ENCODE data around the gene POMGNT1.
"Not testable (repeated sequence)": the region's sequence is repeated elsewhere in the genome, so short reads cannot be mapped to it uniquely, and the experiment has no call there.

POMGNT1 gene

DNA sequence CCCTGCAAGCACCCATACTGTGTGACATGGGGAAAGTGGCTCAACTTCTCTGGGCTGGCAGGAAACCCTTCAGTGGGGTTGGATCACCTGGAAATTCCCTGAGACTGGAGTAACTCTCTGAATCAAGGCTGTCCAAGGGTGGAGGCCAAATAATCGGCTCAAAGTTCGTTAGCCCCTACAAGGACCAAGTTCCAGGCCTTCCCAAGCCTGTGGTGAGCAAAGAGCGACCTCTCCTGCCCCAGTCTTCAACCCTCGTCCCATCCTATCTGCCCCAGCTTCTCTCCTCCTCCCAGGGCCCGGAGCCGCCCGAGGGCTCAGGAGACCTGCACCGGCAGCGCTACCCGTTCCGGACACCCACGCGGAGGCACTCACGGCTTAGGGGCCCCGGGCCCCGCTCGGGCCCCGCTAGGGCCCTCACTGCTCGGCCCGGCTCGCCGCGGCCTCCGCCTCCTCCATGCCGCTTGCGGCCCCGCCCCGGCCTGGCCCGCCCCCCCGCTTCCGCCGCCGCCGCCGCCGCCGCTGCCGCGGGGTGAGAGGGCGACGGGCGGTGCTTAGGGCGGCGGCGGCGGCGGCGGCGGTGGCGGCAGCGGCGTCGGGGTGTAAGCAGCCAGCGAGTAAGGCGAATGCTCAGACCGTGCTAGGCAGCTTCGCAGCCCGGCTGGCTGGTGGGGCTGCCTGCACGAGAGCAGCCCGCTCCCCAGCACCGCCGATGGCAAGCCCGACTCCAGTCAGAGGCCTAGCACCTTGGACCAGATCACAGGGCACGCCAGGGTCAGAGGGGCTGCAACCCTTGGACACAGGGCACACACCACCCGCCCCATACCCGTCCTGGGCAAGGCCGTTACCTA, at the start of gene POMGNT1:
TSS of gene POMGNT1 (minus strand) at position 471 of the 848 bp plus-strand sequence. CDS start 613 bp downstream, outside the sequence.
- peak; percentile 82 for DNase-seq

DNA sequence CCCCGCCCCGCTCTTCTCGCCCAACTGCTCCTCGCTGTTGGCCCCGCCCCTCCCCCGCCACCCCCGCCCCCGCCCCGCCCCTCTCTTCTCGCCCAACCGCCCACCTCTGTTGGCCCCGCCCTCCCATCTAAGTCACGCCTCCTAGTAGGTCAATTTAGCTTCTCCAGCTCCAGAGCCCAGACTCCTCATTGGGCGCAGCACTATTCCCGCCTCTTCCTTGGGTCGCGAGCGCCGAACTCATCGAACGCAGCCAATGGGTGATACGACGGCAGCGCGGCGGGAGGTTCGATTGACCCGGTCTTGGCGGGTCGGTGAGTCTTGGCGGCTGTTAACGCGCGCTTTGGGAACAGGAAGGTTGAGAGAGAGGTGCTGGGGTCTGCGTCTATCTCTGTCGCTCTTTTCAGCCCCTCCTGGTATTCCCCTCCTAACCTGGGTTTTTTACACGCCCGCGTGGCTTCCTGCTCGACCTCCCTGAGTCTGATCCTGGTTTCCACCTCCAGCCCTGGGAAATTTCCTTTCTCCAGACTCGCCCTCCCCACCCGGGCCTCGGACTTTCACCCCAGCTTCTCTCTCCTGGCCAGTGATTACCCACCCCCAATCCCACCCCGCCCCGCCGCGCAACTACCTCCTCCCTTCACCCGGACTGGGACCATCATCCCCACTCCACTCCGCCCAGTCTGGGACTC, 49.3 kb upstream of the POMGNT1 start, which contains the start of gene RAD54L:
TSS of gene RAD54L (plus strand) at position 328 of the 686 bp plus-strand sequence. CDS start 643 bp downstream, outside the sequence.
- peak; percentile 98 for DNase-seq

DNA sequence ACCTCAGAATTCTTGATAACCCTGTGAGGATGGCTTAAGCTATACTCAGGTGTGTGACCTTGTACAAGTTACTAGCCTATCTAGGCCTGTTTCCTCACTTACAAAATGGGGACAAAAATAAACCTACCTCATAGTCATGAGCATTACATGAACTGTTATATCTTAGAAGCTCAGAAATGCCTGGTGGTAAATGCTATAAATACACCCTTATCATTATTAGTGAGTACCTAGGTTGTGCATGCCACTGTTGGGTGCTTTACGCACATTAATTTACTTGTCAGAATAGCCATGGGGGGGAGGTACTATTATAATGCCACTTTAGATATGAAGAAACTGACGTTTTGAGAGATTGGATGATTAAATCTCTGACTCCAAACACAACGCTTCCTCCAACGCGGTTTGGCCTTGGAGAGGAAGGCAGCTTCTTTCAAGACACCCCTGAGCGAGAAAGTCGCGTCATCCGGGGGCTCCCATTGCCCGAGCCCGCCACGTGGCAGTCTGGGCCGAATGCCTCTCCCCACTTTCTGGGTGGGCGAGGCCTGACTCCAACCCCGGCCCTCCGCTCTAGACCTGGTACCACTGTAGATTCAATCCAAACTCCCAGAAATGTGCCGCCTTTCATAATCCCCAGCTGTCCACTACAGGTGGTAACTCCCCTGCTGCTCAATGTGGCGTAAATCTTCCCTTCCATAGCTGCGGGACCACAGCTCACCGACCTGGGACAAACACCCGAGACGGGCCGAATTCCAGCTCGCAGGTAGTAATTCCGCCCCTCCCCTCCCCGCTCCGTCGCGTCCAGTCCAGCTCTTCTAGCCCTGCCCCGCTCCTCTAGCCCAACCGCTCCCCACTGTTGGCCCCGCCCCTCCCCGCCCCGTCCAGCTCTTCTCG, 48.6 kb upstream of the POMGNT1 start:
- DNase-seq, result peak; percentile 56

DNA sequence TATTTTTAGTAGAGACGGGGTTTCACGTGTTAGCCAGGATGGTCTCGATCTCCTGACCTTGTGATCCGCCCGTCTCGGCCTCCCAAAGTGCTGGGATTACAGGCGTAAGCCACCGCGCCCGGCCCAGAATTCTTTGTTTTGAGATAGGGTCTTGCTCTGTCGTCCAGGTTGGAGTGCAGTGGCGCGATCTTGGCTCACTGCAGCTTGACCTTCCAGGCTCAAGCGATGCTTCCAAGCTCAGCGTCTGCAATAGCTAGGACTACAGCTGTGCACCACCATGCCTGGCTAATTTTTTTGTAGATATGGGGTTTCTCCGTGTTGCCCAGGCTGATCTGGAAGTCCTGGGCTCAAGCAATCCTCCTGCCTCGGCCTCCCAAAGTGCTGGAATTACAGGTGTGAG, 47.9 kb upstream of the POMGNT1 start:
- DNase-seq, result not testable (repeated sequence)

DNA sequence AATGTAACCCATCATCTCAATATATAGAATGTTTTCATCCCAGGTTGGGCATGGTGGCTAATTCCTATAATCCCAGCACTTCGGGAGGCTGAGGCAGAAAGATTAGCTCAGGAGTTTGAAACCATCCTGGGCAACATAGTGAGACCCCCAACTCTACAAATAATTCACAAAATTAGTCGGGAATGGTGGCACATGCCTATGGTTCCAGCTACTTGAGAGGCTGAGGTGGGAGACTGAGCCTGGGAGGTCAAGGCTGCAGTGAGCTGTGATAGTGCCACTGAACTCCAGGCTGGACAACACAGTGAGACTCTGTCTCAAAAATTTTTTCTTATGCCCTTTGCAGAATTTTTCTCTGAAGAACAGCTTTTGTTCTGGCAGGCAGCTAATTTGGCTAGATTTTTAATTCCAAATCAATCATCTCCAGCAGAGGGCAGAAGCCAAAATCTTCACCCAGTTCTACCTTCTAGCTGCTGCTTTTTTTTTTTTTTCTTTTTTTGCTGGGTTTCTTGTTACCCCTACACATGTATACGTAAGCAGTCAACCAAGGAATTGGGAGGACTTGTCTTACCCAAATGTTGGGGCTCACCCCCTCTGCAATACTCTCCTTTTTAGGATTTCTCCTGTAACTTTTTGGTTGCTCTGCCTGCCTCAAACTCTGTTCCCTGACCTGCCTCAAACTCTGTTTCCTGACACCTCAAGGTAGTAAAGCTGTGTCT, 46.6 kb upstream of the POMGNT1 start:
- no peak for DNase-seq

DNA sequence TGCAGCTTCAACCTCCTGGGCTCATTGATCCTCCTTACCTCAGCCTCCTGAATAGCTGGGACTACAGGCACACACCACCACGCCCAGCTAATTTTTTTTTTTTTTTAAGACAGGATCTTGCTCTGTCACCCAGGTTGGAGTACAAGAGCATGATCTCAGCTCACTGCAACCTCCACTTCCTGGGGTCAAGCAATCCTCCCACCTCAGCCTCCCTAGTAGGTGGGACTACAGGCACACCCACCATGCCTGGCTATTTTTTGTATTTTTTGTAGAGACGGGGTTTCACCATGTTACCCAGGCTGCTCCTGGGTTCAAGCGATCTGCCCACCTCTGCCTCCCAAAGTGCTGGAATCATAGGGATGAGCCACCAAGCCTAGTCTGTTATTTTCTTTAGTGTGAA, 45.6 kb upstream of the POMGNT1 start:
- not testable (repeated sequence) for DNase-seq

DNA sequence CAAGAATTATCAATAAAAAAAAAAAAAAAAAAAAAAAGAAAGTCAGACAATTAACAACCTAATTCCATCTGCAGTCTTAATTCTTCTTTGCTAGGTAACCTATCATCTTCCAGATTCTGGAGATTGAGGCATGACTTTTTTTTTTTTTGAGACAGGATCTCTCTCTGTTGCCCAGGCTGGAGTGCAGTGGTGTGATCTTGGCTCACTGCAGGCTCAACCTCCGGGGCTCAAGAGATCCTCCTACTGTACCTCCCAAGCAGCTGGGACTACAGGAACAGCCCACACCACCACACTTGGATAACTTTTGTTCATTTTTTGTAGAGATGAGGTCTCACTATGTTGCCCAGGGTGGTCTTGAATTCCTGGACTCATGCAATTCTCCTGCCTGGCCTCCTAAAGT, 44.7 kb upstream of the POMGNT1 start:
- DNase-seq, result no peak

DNA sequence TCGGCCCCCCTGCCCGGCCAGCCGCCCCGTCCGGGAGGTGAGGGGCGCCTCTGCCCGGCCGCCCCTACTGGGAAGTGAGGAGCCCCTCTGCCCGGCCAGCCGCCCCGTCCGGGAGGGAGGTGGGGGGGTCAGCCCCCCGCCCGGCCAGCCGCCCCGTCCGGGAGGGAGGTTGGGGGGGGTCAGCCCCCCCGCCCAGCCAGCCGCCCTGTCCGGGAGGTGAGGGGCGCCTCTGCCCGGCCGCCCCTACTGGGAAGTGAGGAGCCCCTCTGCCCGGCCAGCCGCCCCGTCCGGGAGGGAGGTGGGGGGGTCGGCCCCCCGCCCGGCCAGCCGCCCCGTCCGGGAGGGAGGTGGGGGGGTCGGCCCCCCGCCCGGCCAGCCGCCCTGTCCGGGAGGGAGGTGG, 43.5 kb upstream of the POMGNT1 start:
- DNase-seq, result not testable (repeated sequence)

DNA sequence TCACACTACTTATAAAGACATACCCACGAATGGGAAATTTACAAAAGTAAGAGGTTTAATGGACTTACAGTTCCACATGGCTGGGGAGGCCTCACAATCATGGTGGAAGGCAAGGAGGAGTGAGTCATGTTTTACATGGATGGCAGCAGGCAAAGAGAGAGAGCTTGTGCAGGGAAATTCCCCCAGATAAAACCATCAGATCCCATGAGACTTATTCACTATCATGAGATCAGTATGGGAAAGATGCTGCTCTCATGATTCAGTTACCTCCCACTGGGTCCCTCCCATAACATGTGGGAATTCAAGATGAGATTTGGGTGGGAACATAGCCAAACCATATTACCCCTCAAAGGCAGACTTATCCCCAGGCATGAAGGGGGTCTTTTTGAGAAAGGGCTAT, 40.6 kb upstream of the POMGNT1 start:
- DNase-seq, result not testable (repeated sequence)

DNA sequence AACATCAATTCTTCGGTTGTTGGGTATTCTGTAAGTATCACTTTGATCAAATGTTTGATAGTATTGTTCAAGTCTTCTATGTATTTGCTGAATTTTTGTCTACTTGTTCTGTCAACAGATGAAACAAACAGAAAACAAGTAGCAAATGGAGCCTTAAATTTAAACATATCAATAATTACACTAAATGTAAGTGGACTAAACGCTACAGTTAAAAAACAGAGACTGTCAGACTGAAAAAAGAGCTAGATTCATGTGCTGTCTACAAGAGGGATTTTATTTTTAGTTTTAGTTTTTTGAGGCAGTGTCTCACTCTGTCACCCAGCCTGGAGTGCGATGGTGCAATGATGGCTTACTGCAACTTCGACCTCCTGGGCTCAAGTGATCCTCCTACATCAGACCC, 38.6 kb upstream of the POMGNT1 start:
- DNase-seq, result no peak

DNA sequence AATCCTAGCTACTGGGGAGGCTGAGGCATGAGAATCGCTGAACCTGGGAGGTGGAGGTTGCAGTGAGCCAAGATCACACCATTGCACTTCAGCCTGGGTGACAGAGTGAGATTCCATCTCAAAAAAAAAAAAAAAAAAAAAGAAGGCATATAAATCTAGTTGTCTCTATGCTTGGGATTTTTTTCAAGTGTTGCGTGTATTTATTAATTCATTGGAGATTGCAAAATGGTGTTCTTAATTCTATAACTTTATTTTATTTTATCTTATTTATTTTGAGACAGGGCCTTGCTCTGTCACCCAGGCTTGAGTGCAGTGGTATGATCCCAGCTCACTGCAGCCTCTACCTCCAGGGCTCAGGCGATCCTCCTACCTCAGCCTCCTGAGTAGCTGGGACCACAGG, 33.0 kb upstream of the POMGNT1 start:
- DNase-seq, result not testable (repeated sequence)

DNA sequence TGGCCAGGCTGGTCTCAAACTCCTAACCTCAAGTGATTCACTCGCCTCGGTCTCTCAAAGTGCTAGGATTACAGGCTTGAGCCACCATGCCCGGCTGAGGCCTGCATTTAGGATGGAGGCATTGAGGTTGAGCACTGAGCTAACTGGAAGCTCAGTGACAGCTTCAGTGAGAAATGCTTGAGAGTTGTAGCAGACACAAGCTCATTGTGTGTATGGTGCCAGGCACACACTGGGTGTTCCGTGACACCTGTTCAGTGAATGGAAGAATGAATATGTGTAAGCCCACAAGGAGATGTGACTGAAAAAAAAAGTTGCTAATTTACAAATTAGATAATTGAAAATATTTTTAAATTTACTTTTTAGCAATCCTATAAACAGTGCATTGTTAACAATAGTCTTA, 26.7 kb upstream of the POMGNT1 start:
- no peak for DNase-seq

DNA sequence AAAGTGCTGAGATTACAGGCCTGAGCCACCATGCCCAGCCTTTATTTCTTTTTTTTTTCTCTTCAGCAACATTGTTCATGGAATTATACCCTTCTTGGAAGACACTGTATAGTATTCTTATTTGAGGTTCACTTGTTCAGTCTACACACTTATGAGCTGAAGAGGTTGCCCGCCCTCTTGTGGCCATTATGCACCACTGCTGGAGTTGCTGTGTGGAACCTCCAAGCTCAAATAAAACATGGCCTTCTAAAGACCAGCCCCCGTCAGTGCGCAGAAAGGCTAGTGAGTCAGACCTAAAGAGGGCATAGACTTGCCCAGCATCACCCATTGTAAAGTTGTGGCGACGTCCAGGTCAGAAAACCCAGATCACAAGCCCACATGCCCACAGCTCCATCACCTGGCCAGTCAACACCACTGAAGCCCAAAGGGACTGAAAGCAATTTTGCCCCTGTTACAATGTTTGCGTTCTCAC, 25.3 kb upstream of the POMGNT1 start:
- peak; percentile 71 for DNase-seq

DNA sequence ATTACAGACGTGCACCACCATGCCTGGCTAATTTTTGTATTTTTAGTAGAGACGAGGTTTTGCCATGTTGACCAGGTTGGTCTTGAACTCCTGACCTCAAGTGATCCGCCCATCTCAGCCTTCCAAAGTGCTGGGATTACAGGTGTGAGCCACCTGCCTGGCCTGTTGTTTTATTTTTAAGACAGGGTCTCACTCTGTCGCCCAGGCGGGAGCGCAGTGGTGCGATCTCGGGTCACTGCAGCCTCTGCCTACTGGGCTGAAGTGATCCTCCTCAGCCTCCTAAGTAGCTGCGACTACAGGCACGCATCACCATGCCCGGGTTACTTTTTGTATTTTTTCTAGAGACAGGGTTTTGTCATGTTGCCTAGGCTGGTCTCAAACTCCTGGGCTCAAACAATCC, 24.8 kb upstream of the POMGNT1 start:
- DNase-seq, result not testable (repeated sequence)

DNA sequence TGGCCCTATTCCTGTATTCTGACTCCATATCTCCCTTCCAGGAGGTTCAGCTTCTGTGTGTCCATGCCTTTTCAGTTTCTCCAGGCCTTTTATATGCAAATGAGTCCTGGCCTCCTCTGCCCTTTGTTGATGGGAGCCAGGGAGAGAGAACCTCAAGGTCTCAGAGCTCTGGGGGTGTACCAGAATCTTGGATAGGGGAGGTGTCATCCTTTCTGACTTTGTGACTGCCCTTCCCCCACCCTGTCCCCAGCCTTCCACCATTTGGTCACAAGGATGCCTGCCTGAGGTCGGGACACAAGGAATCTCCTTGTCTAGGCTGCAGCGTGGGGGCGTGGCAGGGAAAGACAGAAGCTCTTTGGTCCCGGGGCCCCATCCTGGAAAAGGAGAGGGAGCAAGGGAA, 23.5 kb upstream of the POMGNT1 start:
- no peak for DNase-seq

DNA sequence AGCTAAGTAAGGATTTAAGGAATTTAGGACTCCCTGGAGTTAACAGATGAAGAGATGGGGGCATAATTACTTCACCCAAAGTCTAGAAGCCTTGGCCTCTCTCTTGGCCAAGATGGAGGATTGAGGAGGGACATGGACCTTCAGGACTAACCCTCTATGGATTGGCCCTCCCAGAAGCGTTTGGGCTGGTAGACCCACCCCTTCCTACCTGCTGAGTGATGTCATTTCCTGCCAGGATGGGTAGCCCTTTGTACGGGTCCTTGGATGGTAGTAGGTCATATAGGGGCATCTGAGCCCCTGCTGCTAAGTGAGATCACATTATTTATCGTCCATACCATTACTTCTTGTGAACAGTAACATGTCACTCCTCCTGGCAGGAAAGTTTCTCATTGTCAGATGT, 22.6 kb upstream of the POMGNT1 start:
- DNase-seq, result no peak

DNA sequence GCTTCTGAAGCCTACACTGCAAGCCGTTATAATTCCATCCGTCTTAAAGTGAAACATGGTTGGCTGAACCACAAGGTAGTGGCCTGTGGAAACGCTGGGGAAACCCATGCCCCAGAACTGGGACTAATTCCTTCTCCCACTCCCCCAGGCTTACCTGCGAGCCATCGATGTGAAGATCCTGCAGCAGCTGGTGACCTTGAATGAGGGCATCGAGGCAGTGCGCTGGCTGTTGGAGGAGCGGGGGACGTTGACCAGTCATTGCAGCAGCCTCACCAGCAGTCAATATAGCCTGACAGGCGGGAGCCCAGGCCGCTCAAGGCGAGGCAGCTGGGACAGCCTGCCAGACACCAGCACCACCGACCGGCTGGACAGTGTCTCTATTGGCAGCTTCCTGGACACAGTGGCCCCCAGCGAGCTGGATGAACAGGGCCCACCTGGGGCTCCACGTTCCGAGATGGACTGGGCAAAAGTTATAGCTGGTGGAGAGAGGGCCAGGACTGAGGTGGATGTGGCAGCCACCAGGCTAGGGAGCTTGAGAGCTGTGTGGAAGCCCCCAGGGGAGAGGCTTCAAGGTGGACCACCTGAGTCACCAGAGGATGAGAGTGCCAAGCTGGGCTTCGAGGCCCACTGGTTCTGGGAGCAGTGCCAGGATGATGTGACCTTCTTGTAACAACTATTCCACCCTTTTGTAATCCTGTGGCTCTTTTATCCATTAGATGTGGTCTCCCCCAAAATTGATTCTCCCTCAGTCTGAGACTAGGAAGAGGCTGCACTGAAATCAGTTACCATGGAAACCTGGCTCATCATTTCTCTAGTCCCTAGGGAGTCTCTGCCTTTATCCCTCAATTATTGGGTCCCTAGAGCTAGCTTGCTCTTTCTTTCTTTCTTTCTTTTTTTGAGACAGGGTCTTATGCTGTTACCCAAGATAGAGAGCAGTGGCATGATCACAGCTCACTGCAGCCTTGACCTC, 21.6 kb upstream of the POMGNT1 start:
- DNase-seq, result no peak

DNA sequence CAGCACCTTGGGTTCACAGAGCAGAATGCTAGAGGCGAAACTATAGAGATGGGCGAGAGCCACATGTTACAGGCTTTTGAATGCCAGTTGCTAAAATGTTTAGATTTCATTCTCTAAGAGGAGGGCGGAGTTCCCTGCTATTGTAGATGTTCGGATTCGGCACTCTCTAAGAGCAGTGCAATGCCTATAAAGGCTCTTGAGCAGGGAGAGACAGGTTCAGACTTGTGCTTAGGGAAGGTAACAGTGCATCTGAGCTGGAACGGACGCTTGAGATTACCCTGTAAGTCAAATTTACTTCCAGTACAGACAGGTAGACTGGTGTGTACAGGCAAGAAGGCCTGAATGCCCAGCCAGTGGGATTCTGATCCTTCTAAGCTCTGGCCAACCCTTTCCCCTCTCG, 20.2 kb upstream of the POMGNT1 start:
- no peak for DNase-seq

DNA sequence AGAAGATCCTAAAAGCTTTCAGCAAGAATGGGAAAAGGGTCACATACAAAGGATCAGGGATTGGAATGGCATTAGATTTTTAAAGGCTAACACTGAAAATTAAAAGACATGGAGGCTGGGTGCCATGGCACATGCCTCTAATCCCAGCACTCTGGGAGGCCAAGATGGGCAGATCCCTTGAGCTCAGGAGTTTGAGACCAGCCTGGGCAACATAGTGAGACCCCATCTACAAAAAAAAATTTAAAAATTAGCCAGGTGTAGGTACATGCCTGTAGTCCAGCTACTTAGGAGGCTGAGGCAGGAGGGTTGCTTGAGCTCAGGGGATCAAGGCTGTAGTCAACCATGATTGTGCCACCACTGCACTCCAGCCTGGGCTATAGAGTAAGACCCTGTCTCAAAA, 17.3 kb upstream of the POMGNT1 start:
- no peak for DNase-seq

DNA sequence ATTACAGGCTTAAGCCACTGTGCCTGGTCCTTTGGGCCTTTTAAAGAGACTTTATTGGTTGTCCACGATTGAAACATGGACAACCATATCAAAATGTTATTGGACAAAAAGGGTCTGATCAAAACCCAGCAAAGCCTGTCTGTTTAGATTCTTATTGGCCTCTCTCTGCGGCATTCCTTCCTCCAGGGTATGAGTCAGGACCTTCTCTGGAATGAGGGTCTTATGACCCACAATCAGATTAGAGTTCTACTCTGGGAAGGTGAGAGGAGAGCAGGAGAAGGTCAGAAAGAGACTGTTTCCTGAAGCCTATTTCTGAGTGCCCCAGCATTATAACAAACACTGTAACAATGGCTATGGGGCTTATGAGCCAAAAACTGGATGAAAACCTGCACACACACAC, 12.8 kb upstream of the POMGNT1 start:
- no peak for DNase-seq

DNA sequence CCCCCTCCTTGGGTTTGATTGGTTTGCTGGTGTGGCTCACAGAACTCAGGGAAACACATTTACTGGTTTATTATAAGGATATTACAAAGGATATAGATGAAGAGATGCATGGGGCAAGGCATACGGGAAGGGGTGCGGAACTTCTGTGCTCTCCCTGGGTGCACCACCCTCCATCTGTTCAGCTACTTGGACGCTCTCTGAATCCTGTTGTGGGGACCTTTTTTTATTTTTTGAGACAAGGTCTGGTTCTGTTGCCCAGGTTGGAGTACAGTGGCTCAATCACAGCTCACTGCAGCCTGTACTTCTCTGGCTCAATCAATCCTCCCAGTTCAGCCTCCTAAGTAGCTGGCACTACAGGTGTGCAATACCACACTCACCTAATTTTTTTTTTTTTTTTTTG, 12.3 kb upstream of the POMGNT1 start:
- DNase-seq, result no peak

Data from CD4-positive, alpha-beta T cell treated with Interleukin-17A for 4 hours (primary cell).